Measurements from ENCODE around the gene IQGAP2. TPM values are rescaled to one million over a fixed set of nuclear protein-coding genes. Genes with fewer than 3 reads are reported as not detected.

Gene IQGAP2
- total RNA-seq, 2 experiments from 2014 or later, result 62.7 to 72.1 TPM

DNA sequence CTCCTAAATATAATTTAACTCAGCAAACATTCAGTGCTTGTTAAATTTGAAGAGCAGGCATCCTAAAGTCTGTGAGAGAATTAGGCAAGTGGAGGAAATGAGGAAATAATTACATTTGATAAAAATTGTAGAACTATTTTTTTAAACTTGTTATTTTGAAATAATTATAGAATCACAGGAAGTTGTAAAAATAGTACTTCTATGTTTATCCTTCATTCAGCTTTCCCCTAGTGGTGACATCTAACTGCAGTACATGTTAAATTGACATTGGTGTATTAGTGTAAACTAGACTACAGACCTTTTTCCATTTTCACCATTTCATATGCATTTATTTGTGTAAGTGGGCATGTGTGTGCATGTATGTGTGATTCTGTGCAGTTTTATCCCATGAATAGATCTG is 168.5 kb downstream of the IQGAP2 start:
- Mint-ChIP-seq H3K27ac (no peak overlapping the region), H3K27me3 (ENCODE audit: low read depth) (no peaks in the 10 kb centered on the region), H3K4me3 (no peak overlapping the region), H3K36me3 (ENCODE audit: low read depth) (peaks cover 12% of the 10 kb centered on the region), H3K4me1 (ENCODE audit: low read depth) (no peaks in the 10 kb centered on the region), H3K9me3 (ENCODE audit: insufficient read depth) (no peaks in the 10 kb centered on the region)
- POLR2A ChIA-PET, result interaction anchor here (0.7 kb wide), 1 partner anchor 930 kb away, joined by 5 read pairs; no protein-coding TSS in a partner anchor
- CTCF ChIA-PET, result interaction anchor here (1.1 to 1.9 kb wide), 3 partner anchors 24 to 168 kb away, joined by 4 to 6 read pairs (median 5); partner anchors contain the start of gene IQGAP2
- DNase-seq, result no peak
- no peak for ATAC-seq

DNA sequence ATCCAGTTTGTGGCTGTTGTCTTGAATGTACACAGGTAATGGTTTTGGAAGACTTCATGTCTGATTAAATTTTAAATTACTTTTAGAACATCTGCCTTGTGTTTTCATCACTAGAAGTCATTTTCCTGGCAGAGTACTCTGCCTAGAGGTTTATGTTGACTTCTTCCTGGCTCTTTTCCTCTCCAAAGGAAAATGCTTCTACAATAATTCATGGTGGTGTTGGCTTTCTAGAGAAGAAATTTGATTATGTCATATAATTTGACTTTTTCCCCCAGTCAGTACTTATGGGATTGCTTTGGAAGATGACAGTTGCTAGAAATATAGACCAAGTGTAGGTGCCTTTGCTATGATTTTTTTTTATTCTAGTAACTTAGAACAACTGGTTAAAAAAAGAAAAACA is 173.4 kb downstream of the IQGAP2 start:
- no peak for DNase-seq
- ChIA-PET CTCF (interaction anchor here (1.3 to 1.4 kb wide), 2 partner anchors 9 to 64 kb away, joined by 3 to 4 read pairs; no protein-coding TSS in a partner anchor), POLR2A (no interaction called here)
- H3K9me3 Mint-ChIP-seq (ENCODE audit: insufficient read depth), result no peaks in the 10 kb centered on the region
- H3K4me3 Mint-ChIP-seq, result no peak overlapping the region
- H3K27ac Mint-ChIP-seq, result no peak overlapping the region
- H3K4me1 Mint-ChIP-seq (ENCODE audit: low read depth), result no peaks in the 10 kb centered on the region
- H3K36me3 Mint-ChIP-seq (ENCODE audit: low read depth), result peaks cover 5% of the 10 kb centered on the region
- H3K27me3 Mint-ChIP-seq (ENCODE audit: low read depth), result no peaks in the 10 kb centered on the region
- no peak for ATAC-seq

DNA sequence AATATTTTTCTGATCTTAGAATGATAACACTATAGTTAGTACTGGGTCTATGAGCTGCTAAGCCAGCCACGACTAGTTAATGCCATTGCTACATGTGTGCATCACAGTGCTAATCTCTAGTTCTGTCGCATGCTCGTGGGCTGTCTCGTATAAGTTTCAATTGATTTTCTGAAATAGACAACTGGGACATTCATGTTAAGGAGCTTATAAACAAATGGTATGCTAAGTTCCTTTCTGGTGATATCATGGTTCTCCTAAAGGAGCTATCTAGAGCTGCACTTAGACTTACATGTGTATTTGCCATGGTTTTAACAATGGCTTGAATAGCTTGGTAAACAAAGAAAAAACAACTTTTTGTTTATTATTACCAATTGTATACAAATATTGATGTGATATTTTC is 173.9 kb downstream of the IQGAP2 start:
- H3K9me3 Mint-ChIP-seq (ENCODE audit: insufficient read depth), result no peaks in the 10 kb centered on the region
- no peak for ATAC-seq
- H3K27ac Mint-ChIP-seq, result no peak overlapping the region
- peaks cover 1% of the 10 kb centered on the region for H3K36me3 Mint-ChIP-seq (ENCODE audit: low read depth)
- ChIA-PET POLR2A (no interaction called here), CTCF (interaction anchor here (1.3 to 1.6 kb wide), 4 partner anchors 9 to 63 kb away, joined by 3 to 6 read pairs (median 4); no protein-coding TSS in a partner anchor)
- H3K4me1 Mint-ChIP-seq (ENCODE audit: low read depth), result no peaks in the 10 kb centered on the region
- H3K27me3 Mint-ChIP-seq (ENCODE audit: low read depth), result no peaks in the 10 kb centered on the region
- DNase-seq, result no peak
- no peak overlapping the region for H3K4me3 Mint-ChIP-seq

DNA sequence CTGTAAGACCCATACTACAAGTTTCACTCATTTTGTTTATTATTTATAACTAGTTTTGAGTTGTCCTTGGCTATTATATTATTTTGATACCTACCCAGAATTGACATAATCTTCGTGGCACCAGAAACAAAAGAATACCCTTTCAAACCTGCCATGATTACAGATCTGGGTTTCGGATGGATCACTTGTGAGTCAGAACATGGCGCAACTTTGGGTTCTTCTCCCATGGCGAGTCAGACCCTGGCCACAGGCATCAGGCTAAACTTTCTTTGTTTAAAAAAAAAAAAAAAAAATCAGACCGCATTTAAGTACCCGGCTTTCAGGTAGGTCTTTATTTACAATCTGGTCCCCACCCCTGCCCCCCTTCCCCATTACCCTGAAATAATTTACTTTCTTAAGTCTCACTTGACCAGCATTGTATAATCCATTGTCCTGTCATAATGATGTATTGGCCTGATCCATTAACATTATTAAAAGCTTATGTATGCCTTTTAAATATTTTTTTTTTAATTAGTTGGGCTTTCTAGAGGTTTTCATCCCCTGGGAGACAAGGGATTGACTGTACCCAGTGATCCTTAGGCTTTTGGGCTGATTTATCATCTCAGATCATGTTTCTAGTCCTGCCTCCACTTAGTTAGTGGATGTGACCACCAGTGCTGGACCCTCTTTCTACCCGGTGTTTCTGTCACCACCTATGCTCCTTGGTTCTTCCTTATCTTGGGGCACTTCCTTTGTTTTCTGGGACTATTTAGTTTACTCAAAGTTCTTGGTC is 176.3 kb downstream of the IQGAP2 start:
- Mint-ChIP-seq H3K4me1 (ENCODE audit: low read depth) (peaks cover 2% of the 10 kb centered on the region), H3K9me3 (ENCODE audit: insufficient read depth) (no peaks in the 10 kb centered on the region), H3K4me3 (no peak overlapping the region), H3K27me3 (ENCODE audit: low read depth) (no peaks in the 10 kb centered on the region), H3K27ac (no peak overlapping the region), H3K36me3 (ENCODE audit: low read depth) (peaks cover 1% of the 10 kb centered on the region)
- DNase-seq, result no peak
- ATAC-seq, result no peak
- ChIA-PET CTCF (interaction anchor here (1.5 kb wide), 1 partner anchor 176 kb away, joined by 5 read pairs; no protein-coding TSS in a partner anchor), POLR2A (no interaction called here)

DNA sequence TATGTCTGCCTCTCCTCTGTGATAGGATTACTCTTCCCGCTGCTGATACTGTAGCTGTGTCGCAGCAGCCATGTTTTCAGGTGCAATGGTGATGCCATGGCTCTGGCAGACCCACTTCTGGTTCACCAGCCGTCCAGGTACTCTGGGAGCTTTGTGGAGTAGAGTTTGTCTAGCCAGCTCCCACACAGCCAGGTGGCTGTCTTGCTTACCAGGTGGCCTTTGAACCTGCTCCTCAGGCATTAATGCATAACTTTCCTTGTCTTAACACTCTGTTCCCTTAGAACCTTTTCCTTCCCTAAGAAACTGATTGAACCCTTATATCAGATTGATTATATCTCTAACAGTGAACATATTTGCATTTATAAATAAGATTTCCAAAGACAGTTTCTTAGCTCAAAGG is 177.9 kb downstream of the IQGAP2 start:
- peaks cover 4% of the 10 kb centered on the region for H3K36me3 Mint-ChIP-seq (ENCODE audit: low read depth)
- peaks cover 2% of the 10 kb centered on the region for H3K4me1 Mint-ChIP-seq (ENCODE audit: low read depth)
- CTCF ChIA-PET, result interaction anchor here (3.9 to 5.0 kb wide), 4 partner anchors 33 to 194 kb away, joined by 19 to 64 read pairs (median 36); partner anchors contain the start of gene IQGAP2
- no peak for DNase-seq
- no peaks in the 10 kb centered on the region for H3K9me3 Mint-ChIP-seq (ENCODE audit: insufficient read depth)
- POLR2A ChIA-PET, result no interaction called here
- H3K4me3 Mint-ChIP-seq, result no peak overlapping the region
- H3K27ac Mint-ChIP-seq, result no peak overlapping the region
- ATAC-seq, result no peak
- H3K27me3 Mint-ChIP-seq (ENCODE audit: low read depth), result no peaks in the 10 kb centered on the region

DNA sequence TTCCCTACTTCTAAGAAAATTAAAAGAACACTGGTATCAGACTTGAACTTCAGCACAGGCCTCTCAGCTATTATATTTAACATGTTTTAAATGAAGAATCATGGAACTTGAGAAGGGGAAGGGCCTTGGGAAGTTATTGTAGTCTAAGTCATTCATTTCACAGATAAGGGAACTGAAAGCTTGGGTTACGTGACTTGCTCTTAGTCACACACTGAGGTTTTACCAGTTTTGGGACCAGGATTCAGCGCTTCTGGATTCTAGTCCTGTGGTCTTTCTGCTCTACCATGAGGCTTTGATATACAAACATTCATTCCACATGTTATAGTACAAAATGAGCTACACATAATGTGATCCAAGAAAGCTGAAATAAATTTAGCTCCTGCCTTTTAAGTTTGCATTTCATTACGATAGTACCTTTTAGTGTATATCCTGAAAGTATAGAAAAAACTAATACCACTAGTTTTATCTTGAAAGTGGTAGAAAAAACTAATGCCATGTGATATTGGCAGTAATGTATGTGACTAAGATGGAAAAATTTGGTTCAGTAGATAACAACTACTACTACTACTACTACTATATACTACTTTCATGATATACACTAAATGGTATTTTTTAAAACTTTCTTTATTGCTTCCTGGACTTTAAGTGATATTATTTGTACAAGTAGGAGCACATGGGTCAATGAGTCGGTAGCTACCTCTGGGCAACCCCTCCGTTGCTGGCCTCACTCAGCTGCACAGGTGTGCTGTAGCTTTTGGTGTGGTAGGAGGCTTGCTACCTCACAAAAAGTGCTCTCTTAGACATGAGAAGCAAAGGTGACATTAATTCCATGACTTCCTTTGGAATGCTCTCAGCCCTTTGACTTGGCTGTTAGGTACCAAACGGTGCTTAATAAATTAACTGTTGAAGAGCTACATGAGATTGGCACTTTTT is 179.4 kb downstream of the IQGAP2 start:
- Mint-ChIP-seq H3K27me3 (ENCODE audit: low read depth) (no peaks in the 10 kb centered on the region), H3K36me3 (ENCODE audit: low read depth) (peaks cover 4% of the 10 kb centered on the region), H3K4me1 (ENCODE audit: low read depth) (peaks cover 2% of the 10 kb centered on the region), H3K4me3 (no peak overlapping the region), H3K27ac (no peak overlapping the region), H3K9me3 (ENCODE audit: insufficient read depth) (no peaks in the 10 kb centered on the region)
- ChIA-PET CTCF (interaction anchor here (0.7 to 5.0 kb wide), 24 partner anchors 8 to 1084 kb away, joined by 3 to 64 read pairs (median 4); partner anchors contain the start of gene IQGAP2), POLR2A (interaction anchor here (0.9 to 1.9 kb wide), 3 partner anchors 39 to 178 kb away, joined by 3 to 9 read pairs (median 3); partner anchors contain the start of gene IQGAP2)
- no peak for ATAC-seq
- no peak for DNase-seq

DNA sequence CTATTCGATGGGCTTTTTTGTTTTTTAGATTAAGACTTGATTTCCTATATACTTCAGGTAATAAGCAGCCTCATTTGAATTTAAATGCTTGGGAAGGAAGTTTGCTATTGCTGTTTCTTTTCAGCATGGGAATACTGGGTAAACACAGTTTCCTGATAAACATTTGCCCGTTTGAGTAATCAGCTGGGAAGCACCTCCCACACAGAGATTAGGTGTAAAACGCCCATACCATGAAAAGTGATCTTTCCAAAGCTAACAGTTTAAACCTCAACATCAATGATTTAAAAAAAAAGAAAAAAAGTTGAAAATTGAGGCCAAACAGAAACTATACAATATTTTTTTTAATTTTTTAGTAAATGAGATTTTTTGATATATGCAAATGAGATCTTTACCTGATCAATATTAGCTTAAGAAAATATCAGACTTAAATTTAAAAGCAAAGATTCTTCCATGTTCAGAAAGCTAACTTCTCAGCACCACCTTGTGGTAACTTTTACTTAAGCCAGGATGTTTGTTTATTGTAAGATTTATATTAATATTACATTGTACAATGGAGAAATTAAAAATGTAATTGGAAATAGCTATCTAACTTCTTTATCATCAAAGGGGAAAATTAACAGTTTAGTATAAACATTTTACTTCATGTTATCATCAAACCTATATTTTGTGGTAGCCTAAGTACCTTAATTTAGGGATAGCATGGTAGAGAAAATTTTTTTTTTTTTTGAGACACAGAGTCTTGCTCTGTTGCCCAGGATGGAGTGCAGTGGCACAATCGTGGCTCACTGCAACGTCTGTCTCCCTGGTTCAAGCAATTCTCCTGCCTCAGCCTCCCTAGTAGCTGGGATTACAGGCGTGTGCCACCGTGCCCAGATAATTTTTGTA is 180.3 kb downstream of the IQGAP2 start:
- H3K4me1 Mint-ChIP-seq (ENCODE audit: low read depth), result peaks cover 2% of the 10 kb centered on the region
- no peaks in the 10 kb centered on the region for H3K9me3 Mint-ChIP-seq (ENCODE audit: insufficient read depth)
- DNase-seq (no peak), ATAC-seq (no peak)
- H3K27ac Mint-ChIP-seq, result no peak overlapping the region
- H3K36me3 Mint-ChIP-seq (ENCODE audit: low read depth), result peaks cover 4% of the 10 kb centered on the region
- H3K27me3 Mint-ChIP-seq (ENCODE audit: low read depth), result no peaks in the 10 kb centered on the region
- ChIA-PET CTCF (interaction anchor here (0.5 to 5.0 kb wide), 25 partner anchors 9 to 408 kb away, joined by 3 to 64 read pairs (median 4); partner anchors contain the start of gene IQGAP2), POLR2A (interaction anchor here (0.6 to 1.9 kb wide), 4 partner anchors 175 to 194 kb away, joined by 3 to 9 read pairs (median 3); partner anchors contain the start of gene IQGAP2)
- H3K4me3 Mint-ChIP-seq, result no peak overlapping the region

DNA sequence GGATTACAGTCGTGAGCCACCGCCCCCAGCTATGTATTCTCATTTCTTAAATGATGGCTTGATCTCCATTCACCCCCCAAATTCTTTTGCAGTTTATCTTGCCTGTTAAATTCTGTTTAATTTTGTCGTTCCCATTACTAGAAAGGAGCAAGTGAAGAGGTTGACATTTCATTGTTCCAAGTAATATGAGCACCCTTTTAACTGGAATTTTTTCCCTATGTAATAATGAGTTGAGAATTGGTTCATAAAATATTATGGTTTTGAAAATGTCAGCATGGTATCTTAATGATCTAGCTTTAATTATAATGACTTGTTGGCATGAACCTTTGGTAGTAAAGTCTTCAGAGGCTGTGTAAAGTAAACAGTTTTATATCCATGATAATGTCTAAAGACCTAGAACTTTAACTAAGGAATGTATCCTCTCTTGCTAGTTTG is 182.7 kb downstream of the IQGAP2 start:
- CTCF ChIA-PET, result interaction anchor here (0.6 to 1.5 kb wide), 2 partner anchors 30 to 182 kb away, joined by 3 read pairs; partner anchors contain the start of gene IQGAP2
- no peak overlapping the region for H3K27ac Mint-ChIP-seq
- H3K36me3 Mint-ChIP-seq (ENCODE audit: low read depth), result peaks cover 11% of the 10 kb centered on the region
- H3K4me1 Mint-ChIP-seq (ENCODE audit: low read depth), result peaks cover 2% of the 10 kb centered on the region
- no peaks in the 10 kb centered on the region for H3K9me3 Mint-ChIP-seq (ENCODE audit: insufficient read depth)
- DNase-seq (no peak), ATAC-seq (no peak)
- POLR2A ChIA-PET, result no interaction called here
- no peak overlapping the region for H3K4me3 Mint-ChIP-seq
- H3K27me3 Mint-ChIP-seq (ENCODE audit: low read depth), result no peaks in the 10 kb centered on the region

DNA sequence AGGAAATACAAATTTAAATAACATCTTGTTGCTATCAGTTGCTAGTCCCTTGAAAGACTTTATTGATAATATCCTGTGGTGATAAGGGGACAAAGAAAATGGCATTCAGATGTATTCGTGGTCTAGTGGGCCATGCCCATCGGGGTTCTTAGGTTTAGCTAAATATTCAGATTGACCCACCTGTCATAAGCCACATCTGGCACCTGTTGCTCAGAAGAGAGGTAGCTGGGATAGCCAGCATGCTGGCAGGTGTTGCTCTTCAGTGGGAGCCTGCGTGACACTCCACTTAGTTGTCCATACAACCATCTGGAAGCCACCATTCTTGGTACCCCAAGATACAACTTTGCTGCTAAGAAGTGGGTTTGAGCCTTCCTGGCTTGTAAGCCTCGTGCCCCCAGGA is 183.4 kb downstream of the IQGAP2 start:
- ATAC-seq, result no peak
- Mint-ChIP-seq H3K9me3 (ENCODE audit: insufficient read depth) (no peaks in the 10 kb centered on the region), H3K4me1 (ENCODE audit: low read depth) (peaks cover 2% of the 10 kb centered on the region), H3K36me3 (ENCODE audit: low read depth) (peaks cover 17% of the 10 kb centered on the region), H3K27ac (no peak overlapping the region), H3K4me3 (no peak overlapping the region), H3K27me3 (ENCODE audit: low read depth) (no peaks in the 10 kb centered on the region)
- no peak for DNase-seq
- POLR2A ChIA-PET, result no interaction called here
- CTCF ChIA-PET, result interaction anchor here (0.6 to 1.7 kb wide), 3 partner anchors 29 to 330 kb away, joined by 3 to 4 read pairs (median 3); partner anchors contain the start of gene IQGAP2

DNA sequence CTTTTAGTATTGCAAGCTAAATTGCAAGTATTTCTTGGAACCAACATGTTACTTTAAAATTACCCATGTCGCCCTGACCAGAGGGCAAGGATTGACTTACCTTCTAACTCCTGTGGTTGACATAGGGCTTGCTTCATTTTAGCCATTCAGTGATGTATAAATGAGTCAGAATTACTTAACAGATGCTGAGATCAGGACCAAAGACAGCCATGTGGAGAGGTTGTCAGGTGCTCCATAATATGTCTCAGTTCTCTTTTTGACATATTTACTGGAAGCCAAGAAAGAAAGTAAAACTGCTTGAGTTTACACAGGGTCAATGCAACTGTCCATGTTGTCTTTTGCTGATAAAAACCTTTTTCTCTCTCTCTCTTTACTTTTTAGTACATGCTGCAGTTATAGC is 186.9 kb downstream of the IQGAP2 start:
- no peaks in the 10 kb centered on the region for H3K27me3 Mint-ChIP-seq (ENCODE audit: low read depth)
- POLR2A ChIA-PET, result no interaction called here
- ATAC-seq (no peak), DNase-seq (no peak)
- H3K27ac Mint-ChIP-seq, result no peak overlapping the region
- H3K36me3 Mint-ChIP-seq (ENCODE audit: low read depth), result peaks cover 41% of the 10 kb centered on the region
- no peaks in the 10 kb centered on the region for H3K9me3 Mint-ChIP-seq (ENCODE audit: insufficient read depth)
- CTCF ChIA-PET, result no interaction called here
- H3K4me1 Mint-ChIP-seq (ENCODE audit: low read depth), result no peaks in the 10 kb centered on the region
- no peak overlapping the region for H3K4me3 Mint-ChIP-seq

DNA sequence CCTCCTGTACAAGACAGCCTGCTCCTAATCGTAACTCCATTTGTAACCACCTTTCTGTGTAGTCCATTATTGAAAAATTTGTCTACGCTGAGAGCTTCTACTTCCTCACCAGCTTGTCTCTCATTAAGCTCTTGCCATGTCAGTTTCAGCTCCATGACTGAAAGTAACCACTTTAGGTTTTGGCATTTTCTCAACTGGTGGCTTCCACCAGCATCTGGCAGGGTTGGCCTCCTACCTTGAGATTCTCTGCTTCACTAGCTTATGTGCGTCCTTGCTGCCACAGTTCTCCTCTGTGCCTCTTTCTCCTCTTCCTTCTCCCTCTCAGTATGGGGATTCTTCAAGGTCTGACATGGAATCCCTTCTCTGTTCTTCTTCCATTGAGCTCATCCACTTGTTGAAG is 188.3 kb downstream of the IQGAP2 start:
- CTCF ChIA-PET, result interaction anchor here (0.9 to 1.8 kb wide), 3 partner anchors 9 to 183 kb away, joined by 3 to 7 read pairs (median 4); no protein-coding TSS in a partner anchor
- ATAC-seq (no peak), DNase-seq (no peak)
- Mint-ChIP-seq H3K9me3 (ENCODE audit: insufficient read depth) (no peaks in the 10 kb centered on the region), H3K27ac (no peak overlapping the region), H3K4me3 (no peak overlapping the region), H3K36me3 (ENCODE audit: low read depth) (peaks cover 44% of the 10 kb centered on the region), H3K27me3 (ENCODE audit: low read depth) (no peaks in the 10 kb centered on the region), H3K4me1 (ENCODE audit: low read depth) (peaks cover 2% of the 10 kb centered on the region)
- POLR2A ChIA-PET, result no interaction called here

Measured in activated CD8-positive, alpha-beta T cell treated with anti-CD3 and anti-CD28 coated beads, Interleukin-2, amount 10 ng/mL, durations not matched to agents 7 days and 5 days (primary cell).